ENCODE measurements around the gene BRF1.

The BRF1 gene

DNA sequence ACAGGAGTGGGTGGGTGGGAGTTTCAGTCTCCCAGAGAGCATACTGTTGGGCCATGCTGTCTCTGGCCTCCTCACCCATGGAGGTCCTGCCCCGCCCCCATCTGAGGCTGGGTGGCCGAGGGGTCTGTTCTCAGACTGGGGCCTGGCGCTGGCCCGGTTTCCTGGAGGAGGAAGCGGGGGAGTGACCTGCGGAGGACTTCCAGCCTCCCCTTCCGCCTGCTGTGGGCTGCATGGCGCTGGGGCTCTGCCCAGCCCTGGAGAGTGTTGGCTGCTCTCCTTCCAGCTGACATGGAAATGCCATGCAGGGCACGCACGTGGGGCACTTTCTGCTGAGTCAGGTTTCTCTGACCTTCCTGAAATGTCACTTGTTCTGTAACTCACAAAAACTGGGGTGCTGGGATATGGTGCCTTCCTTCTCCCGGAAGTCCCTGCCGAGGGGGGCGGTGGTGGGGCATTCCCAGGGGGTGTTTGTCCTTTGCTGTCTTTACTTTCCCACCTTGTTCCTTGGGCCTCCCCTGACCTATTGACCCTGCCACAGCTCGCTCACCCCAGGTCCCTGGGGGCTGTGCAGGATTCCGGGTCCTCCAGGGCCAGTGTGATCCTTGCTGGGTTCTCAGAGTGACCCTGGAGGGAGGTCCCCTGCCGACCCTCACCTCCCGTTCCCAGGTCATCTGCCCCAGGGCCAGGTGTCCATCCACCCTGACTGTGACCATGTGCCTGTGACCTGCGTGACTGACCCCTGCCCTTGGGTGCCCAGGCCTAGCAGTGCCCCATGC, 37.4 kb upstream of the BRF1 start:
- Histone ChIP-seq H4K20me1 (ENCODE audit: control insufficient read depth, insufficient read depth, low read depth, low read length) (no peaks in the 10 kb centered on the region), H3F3A (ENCODE audit: control insufficient read depth, insufficient read depth) (peaks cover 3% of the 10 kb centered on the region; the same call in 1 of the 2 replicates), H3K27ac (ENCODE audit: low read depth, low read length) (no peak overlapping the region), H3K9me3 (ENCODE audit: control insufficient read depth, insufficient read depth, low read length) (no peaks in the 10 kb centered on the region), H3K9me2 (replicated peaks; ENCODE audit: control insufficient read depth, low read length) (no peaks in the 10 kb centered on the region), H3K79me2 (ENCODE audit: control insufficient read depth, low read length) (no peaks in the 10 kb centered on the region), H3K36me3 (ENCODE audit: control insufficient read depth, low read length) (no peaks in the 10 kb centered on the region), H3K4me3 (ENCODE audit: low read length) (no peak overlapping the region), H3K27me3 (ENCODE audit: control insufficient read depth, low read length) (no peaks in the 10 kb centered on the region), H3K4me1 (ENCODE audit: control insufficient read depth, low read length) (peaks cover 16% of the 10 kb centered on the region), H3K4me2 (ENCODE audit: low read length) (no peak overlapping the region)
- no peak for TF ChIP-seq EZH2phosphoT487 (IDR thresholded peaks at IDR 0.05; ENCODE audit: borderline replicate concordance, low read length)
- TF ChIP-seq, protein P1, sequence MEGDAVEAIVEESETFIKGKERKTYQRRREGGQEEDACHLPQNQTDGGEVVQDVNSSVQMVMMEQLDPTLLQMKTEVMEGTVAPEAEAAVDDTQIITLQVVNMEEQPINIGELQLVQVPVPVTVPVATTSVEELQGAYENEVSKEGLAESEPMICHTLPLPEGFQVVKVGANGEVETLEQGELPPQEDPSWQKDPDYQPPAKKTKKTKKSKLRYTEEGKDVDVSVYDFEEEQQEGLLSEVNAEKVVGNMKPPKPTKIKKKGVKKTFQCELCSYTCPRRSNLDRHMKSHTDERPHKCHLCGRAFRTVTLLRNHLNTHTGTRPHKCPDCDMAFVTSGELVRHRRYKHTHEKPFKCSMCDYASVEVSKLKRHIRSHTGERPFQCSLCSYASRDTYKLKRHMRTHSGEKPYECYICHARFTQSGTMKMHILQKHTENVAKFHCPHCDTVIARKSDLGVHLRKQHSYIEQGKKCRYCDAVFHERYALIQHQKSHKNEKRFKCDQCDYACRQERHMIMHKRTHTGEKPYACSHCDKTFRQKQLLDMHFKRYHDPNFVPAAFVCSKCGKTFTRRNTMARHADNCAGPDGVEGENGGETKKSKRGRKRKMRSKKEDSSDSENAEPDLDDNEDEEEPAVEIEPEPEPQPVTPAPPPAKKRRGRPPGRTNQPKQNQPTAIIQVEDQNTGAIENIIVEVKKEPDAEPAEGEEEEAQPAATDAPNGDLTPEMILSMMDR (IDR thresholded peaks at IDR 0.05; ENCODE audit: low read depth, low read length, poor library complexity, severe bottlenecking): no peak

DNA sequence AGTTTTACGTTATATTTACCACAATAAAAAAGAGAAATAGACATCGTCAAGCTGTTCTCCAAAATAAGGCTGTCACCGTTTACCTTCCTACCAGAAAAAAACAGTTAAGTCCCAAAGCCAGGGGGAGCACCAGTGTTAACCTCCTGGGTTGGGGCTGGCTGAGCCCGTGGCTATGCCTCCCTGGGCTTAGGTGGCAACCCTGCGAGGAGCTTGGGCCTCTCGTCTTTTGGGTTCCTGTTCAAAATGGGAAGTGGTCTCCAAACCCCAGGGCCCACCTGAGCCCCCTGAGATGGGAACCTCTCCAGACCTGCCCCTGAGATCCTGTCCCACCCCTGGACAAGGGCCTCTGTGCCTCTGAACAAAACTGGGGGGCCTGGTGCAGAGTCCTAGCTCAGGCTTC, 36.6 kb upstream of the BRF1 start:
- Histone ChIP-seq H3K4me1 (ENCODE audit: control insufficient read depth, low read length) (peaks cover 16% of the 10 kb centered on the region), H3K4me3 (ENCODE audit: low read length) (no peak overlapping the region), H3K9me2 (replicated peaks; ENCODE audit: control insufficient read depth, low read length) (no peaks in the 10 kb centered on the region), H3K27me3 (ENCODE audit: control insufficient read depth, low read length) (no peaks in the 10 kb centered on the region), H3K9me3 (ENCODE audit: control insufficient read depth, insufficient read depth, low read length) (no peaks in the 10 kb centered on the region), H3K79me2 (ENCODE audit: control insufficient read depth, low read length) (no peaks in the 10 kb centered on the region), H3K4me2 (ENCODE audit: low read length) (no peak overlapping the region), H3K27ac (ENCODE audit: low read depth, low read length) (no peak overlapping the region), H4K20me1 (ENCODE audit: control insufficient read depth, insufficient read depth, low read depth, low read length) (no peaks in the 10 kb centered on the region), H3K36me3 (ENCODE audit: control insufficient read depth, low read length) (no peaks in the 10 kb centered on the region), H3F3A (ENCODE audit: control insufficient read depth, insufficient read depth) (peaks cover 3% of the 10 kb centered on the region; the same call in 1 of the 2 replicates)
- no peak for TF ChIP-seq EZH2phosphoT487 (IDR thresholded peaks at IDR 0.05; ENCODE audit: borderline replicate concordance, low read length)
- TF ChIP-seq, protein P1 (IDR thresholded peaks at IDR 0.05; ENCODE audit: low read depth, low read length, poor library complexity, severe bottlenecking): no peak

DNA sequence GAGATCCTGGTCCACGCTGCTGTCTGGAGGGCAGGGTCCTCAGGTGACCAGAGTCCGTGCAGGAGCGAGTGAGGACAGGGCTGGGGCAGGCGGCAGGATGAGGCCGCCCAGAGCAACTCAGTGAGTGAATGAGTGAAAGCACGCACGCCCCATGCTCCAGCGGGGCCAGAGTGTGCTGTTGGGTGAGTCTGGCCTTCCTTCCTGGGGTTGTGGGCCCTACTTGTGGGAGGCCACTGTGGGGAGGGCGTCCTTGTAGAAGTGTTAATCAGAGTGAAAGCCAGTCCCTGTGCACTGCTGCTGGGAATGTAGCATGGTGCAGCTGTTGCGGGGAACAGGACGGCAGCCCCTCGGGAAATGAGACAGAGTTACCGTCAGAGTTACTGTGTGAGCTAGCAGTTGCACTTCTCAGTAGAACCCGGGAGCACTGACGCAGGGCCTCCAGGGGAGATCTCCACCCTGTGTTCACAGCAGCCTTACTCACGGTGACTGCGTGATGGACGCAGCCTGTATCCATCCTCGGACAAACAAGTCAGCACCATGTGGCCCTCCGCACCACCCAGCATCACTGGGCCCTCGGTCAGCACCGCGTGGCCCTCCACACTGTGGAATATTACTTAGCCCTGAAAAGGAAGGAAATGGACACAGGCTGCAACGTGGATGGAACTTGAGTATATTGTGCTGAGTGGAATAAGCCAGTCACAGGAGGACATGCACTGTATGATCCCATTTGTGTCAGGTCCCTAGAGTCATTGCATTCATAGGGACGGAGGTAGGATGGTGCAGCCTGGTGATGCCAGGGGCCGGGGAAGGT, 35.9 kb upstream of the BRF1 start:
- Histone ChIP-seq H3K4me3 (ENCODE audit: low read length) (no peak overlapping the region), H3K27me3 (ENCODE audit: control insufficient read depth, low read length) (no peaks in the 10 kb centered on the region), H3K9me2 (replicated peaks; ENCODE audit: control insufficient read depth, low read length) (no peaks in the 10 kb centered on the region), H3K79me2 (ENCODE audit: control insufficient read depth, low read length) (no peaks in the 10 kb centered on the region), H3K4me2 (ENCODE audit: low read length) (no peak overlapping the region), H3K9me3 (ENCODE audit: control insufficient read depth, insufficient read depth, low read length) (no peaks in the 10 kb centered on the region), H3K36me3 (ENCODE audit: control insufficient read depth, low read length) (no peaks in the 10 kb centered on the region), H3F3A (ENCODE audit: control insufficient read depth, insufficient read depth) (peaks cover 3% of the 10 kb centered on the region; the same call in 1 of the 2 replicates), H3K4me1 (ENCODE audit: control insufficient read depth, low read length) (peaks cover 15% of the 10 kb centered on the region), H4K20me1 (ENCODE audit: control insufficient read depth, insufficient read depth, low read depth, low read length) (no peaks in the 10 kb centered on the region), H3K27ac (ENCODE audit: low read depth, low read length) (no peak overlapping the region)
- TF ChIP-seq, protein P1 (IDR thresholded peaks at IDR 0.05; ENCODE audit: low read depth, low read length, poor library complexity, severe bottlenecking): no peak
- no peak for TF ChIP-seq EZH2phosphoT487 (IDR thresholded peaks at IDR 0.05; ENCODE audit: borderline replicate concordance, low read length)

Measured in DOHH2 (cell line).